ENCODE measurements around the gene KLK5. TPM values are rescaled to one million over a fixed set of nuclear protein-coding genes. Genes with fewer than 3 reads are reported as not detected.
"Not testable (repeated sequence)": the region's sequence is repeated elsewhere in the genome, so short reads cannot be mapped to it uniquely, and the experiment has no call there.

The KLK5 gene
- total RNA-seq = not detected

GRCh38 chr19:50952910-50953309, at the start of gene KLK5:
Gene KLK5, minus strand, starts transcription at chr19:50953038. Its CDS starts 381 bp downstream, at chr19:50952657.
- H3K4me1 Mint-ChIP-seq (ENCODE audit: low read depth) = no peaks in the 10 kb centered on the region
- no peaks in the 10 kb centered on the region for H3K9me3 Mint-ChIP-seq
- DNase-seq = no peak
- no peak within 1 kb of the TSS for H3K4me3 Mint-ChIP-seq
- peaks cover 38% of the 10 kb centered on the region for H3K27me3 Mint-ChIP-seq (ENCODE audit: low read depth)
- no peak for ATAC-seq
- H3K36me3 Mint-ChIP-seq (ENCODE audit: insufficient read depth) = no peaks in the 10 kb centered on the region

GRCh38 chr19:51002089-51002532, 49.3 kb upstream of the KLK5 start:
- Mint-ChIP-seq H3K27me3 (ENCODE audit: low read depth) (peaks cover 45% of the 10 kb centered on the region), H3K36me3 (ENCODE audit: insufficient read depth) (no peaks in the 10 kb centered on the region)

GRCh38 chr19:51001515-51001914, 48.7 kb upstream of the KLK5 start, which contains the start of gene KLK8:
Gene KLK8, minus strand, starts transcription at chr19:51001604. Its CDS starts 437 bp downstream, at chr19:51001167.
- no peak within 1 kb of the TSS for H3K4me3 Mint-ChIP-seq
- H3K4me1 Mint-ChIP-seq (ENCODE audit: low read depth) = no peaks in the 10 kb centered on the region

More at GRCh38 chr19:51002089-51002532, 49.3 kb upstream of the KLK5 start:
- Mint-ChIP-seq H3K4me3 (no peak overlapping the region), H3K9me3 (no peaks in the 10 kb centered on the region), H3K4me1 (ENCODE audit: low read depth) (no peaks in the 10 kb centered on the region)
- DNase-seq = no peak
- ATAC-seq = no peak

GRCh38 chr19:51000981-51001380, 48.1 kb upstream of the KLK5 start:
- no peak overlapping the region for H3K4me3 Mint-ChIP-seq
- H3K4me1 Mint-ChIP-seq (ENCODE audit: low read depth) = no peaks in the 10 kb centered on the region
- no peaks in the 10 kb centered on the region for H3K36me3 Mint-ChIP-seq (ENCODE audit: insufficient read depth)
- H3K9me3 Mint-ChIP-seq = no peaks in the 10 kb centered on the region
- H3K27me3 Mint-ChIP-seq (ENCODE audit: low read depth) = peaks cover 50% of the 10 kb centered on the region
- no peak for ATAC-seq
- no peak for DNase-seq

More at GRCh38 chr19:51001515-51001914, 48.7 kb upstream of the KLK5 start, which contains the start of gene KLK8:
- no peaks in the 10 kb centered on the region for H3K36me3 Mint-ChIP-seq (ENCODE audit: insufficient read depth)
- H3K27me3 Mint-ChIP-seq (ENCODE audit: low read depth) = peaks cover 47% of the 10 kb centered on the region
- no peaks in the 10 kb centered on the region for H3K9me3 Mint-ChIP-seq
- ATAC-seq (no peak), DNase-seq (no peak)

GRCh38 chr19:51000426-51000825, 47.6 kb upstream of the KLK5 start:
- ATAC-seq (no peak), DNase-seq (no peak)
- Mint-ChIP-seq H3K9me3 (no peaks in the 10 kb centered on the region), H3K27me3 (ENCODE audit: low read depth) (peaks cover 50% of the 10 kb centered on the region), H3K4me1 (ENCODE audit: low read depth) (no peaks in the 10 kb centered on the region), H3K36me3 (ENCODE audit: insufficient read depth) (no peaks in the 10 kb centered on the region), H3K4me3 (no peak overlapping the region)

- no peak for ATAC-seq
- Mint-ChIP-seq H3K36me3 (ENCODE audit: insufficient read depth) (no peaks in the 10 kb centered on the region), H3K4me3 (no peak overlapping the region), H3K4me1 (ENCODE audit: low read depth) (no peaks in the 10 kb centered on the region), H3K27me3 (ENCODE audit: low read depth) (peaks cover 50% of the 10 kb centered on the region), H3K9me3 (no peaks in the 10 kb centered on the region)
- DNase-seq = no peak
These were observed 45.8 kb upstream of the KLK5 start for GRCh38 chr19:50998686-50999085.

GRCh38 chr19:50998061-50998460, 45.2 kb upstream of the KLK5 start:
- Mint-ChIP-seq H3K4me1 (ENCODE audit: low read depth) (no peaks in the 10 kb centered on the region), H3K4me3 (no peak overlapping the region), H3K27me3 (ENCODE audit: low read depth) (peaks cover 47% of the 10 kb centered on the region), H3K9me3 (no peaks in the 10 kb centered on the region), H3K36me3 (ENCODE audit: insufficient read depth) (no peaks in the 10 kb centered on the region)
- ATAC-seq (no peak), DNase-seq (no peak)

- no peaks in the 10 kb centered on the region for H3K36me3 Mint-ChIP-seq (ENCODE audit: insufficient read depth)
- ATAC-seq (no peak), DNase-seq (no peak)
- no peak overlapping the region for H3K4me3 Mint-ChIP-seq
- H3K4me1 Mint-ChIP-seq (ENCODE audit: low read depth) = no peaks in the 10 kb centered on the region
- H3K9me3 Mint-ChIP-seq = no peaks in the 10 kb centered on the region
- H3K27me3 Mint-ChIP-seq (ENCODE audit: low read depth) = peaks cover 31% of the 10 kb centered on the region
These were observed 41.3 kb upstream of the KLK5 start for GRCh38 chr19:50994129-50994528.

- Mint-ChIP-seq H3K4me1 (ENCODE audit: low read depth) (no peaks in the 10 kb centered on the region), H3K27me3 (ENCODE audit: low read depth) (peaks cover 18% of the 10 kb centered on the region), H3K36me3 (ENCODE audit: insufficient read depth) (no peaks in the 10 kb centered on the region)
These were observed 39.8 kb upstream of the KLK5 start for GRCh38 chr19:50992666-50993035.

GRCh38 chr19:50984416-50984815, 31.6 kb upstream of the KLK5 start:
- not testable (repeated sequence) for H3K36me3 Mint-ChIP-seq (ENCODE audit: insufficient read depth); DNase-seq; H3K4me1 Mint-ChIP-seq (ENCODE audit: low read depth); H3K9me3 Mint-ChIP-seq; ATAC-seq; H3K4me3 Mint-ChIP-seq
- peaks cover 32% of the 10 kb centered on the region for H3K27me3 Mint-ChIP-seq (ENCODE audit: low read depth)

More at GRCh38 chr19:50992666-50993035, 39.8 kb upstream of the KLK5 start:
- no peak for ATAC-seq
- H3K4me3 Mint-ChIP-seq = no peak overlapping the region
- DNase-seq = no peak
- no peaks in the 10 kb centered on the region for H3K9me3 Mint-ChIP-seq

GRCh38 chr19:50983625-50984292, 30.9 kb upstream of the KLK5 start, which contains the start of gene KLK7:
Gene KLK7, minus strand, starts transcription at chr19:50983917. Its CDS starts 1,518 bp downstream, at chr19:50982399.
- Mint-ChIP-seq H3K4me1 (ENCODE audit: low read depth) (no peaks in the 10 kb centered on the region), H3K36me3 (ENCODE audit: insufficient read depth) (no peaks in the 10 kb centered on the region), H3K9me3 (no peaks in the 10 kb centered on the region), H3K27me3 (ENCODE audit: low read depth) (peaks cover 35% of the 10 kb centered on the region), H3K4me3 (no peak within 1 kb of the TSS)
- DNase-seq = no peak
- no peak for ATAC-seq

GRCh38 chr19:50982186-50982585, 29.3 kb upstream of the KLK5 start:
- no peaks in the 10 kb centered on the region for H3K9me3 Mint-ChIP-seq
- DNase-seq = no peak
- H3K4me3 Mint-ChIP-seq = no peak overlapping the region
- peaks cover 39% of the 10 kb centered on the region for H3K27me3 Mint-ChIP-seq (ENCODE audit: low read depth)
- H3K36me3 Mint-ChIP-seq (ENCODE audit: insufficient read depth) = no peaks in the 10 kb centered on the region
- ATAC-seq = no peak
- no peaks in the 10 kb centered on the region for H3K4me1 Mint-ChIP-seq (ENCODE audit: low read depth)

GRCh38 chr19:50981587-50982146, 28.8 kb upstream of the KLK5 start:
- H3K36me3 Mint-ChIP-seq (ENCODE audit: insufficient read depth) = no peaks in the 10 kb centered on the region
- no peaks in the 10 kb centered on the region for H3K4me1 Mint-ChIP-seq (ENCODE audit: low read depth)
- H3K27me3 Mint-ChIP-seq (ENCODE audit: low read depth) = peaks cover 41% of the 10 kb centered on the region
- DNase-seq = no peak
- no peak overlapping the region for H3K4me3 Mint-ChIP-seq
- no peaks in the 10 kb centered on the region for H3K9me3 Mint-ChIP-seq
- ATAC-seq = no peak

GRCh38 chr19:50980208-50980607, 27.4 kb upstream of the KLK5 start:
- ATAC-seq = no peak
- no peak for DNase-seq
- Mint-ChIP-seq H3K4me3 (no peak overlapping the region), H3K4me1 (ENCODE audit: low read depth) (no peaks in the 10 kb centered on the region), H3K36me3 (ENCODE audit: insufficient read depth) (no peaks in the 10 kb centered on the region), H3K9me3 (no peaks in the 10 kb centered on the region), H3K27me3 (ENCODE audit: low read depth) (peaks cover 46% of the 10 kb centered on the region)

GRCh38 chr19:50979758-50980157, 26.9 kb upstream of the KLK5 start:
- ATAC-seq (no peak), DNase-seq (no peak)
- H3K27me3 Mint-ChIP-seq (ENCODE audit: low read depth) = peaks cover 44% of the 10 kb centered on the region
- no peaks in the 10 kb centered on the region for H3K9me3 Mint-ChIP-seq
- H3K4me1 Mint-ChIP-seq (ENCODE audit: low read depth) = no peaks in the 10 kb centered on the region
- no peaks in the 10 kb centered on the region for H3K36me3 Mint-ChIP-seq (ENCODE audit: insufficient read depth)
- no peak overlapping the region for H3K4me3 Mint-ChIP-seq
